ENCODE measurements around the gene EMD.

GRCh38 chrX:154348646-154349358 is 30.3 kb upstream of the EMD start:
- TF ChIP-seq CTCF (IDR thresholded peaks at IDR 0.05), result no peak
- no peak for TF ChIP-seq EZH2 (IDR thresholded peaks at IDR 0.05)
- TF ChIP-seq EZH2phosphoT487 (IDR thresholded peaks at IDR 0.05), result no peak

Data from neural progenitor cell (in vitro differentiated cells).